Measurements from ENCODE around the gene CELF4. TPM values are rescaled to one million over a fixed set of nuclear protein-coding genes. Genes with fewer than 3 reads are reported as not detected.

CELF4 gene
- total RNA-seq, 8 experiments from 2014 or later = 3.0 to 59.9 (median 38.7) TPM

- no peak overlapping the region for H3K27ac ChIP-seq
- in situ Hi-C loops (cut with MboI; ENCODE audit: low pct_unique_long_range_greater_than_20kb in 2 of 9, low sequenced_read_pairs in 9 of 9, unreplicated experiment in 9 of 9) = no loop called here
- 71 to 100% (median 97%) methylated on average over 1 to 5 of the region's 7 CpGs; no CpG with 5 or more reads in 3 of the 10 experiments for WGBS, 10 experiments
- ATAC-seq (replicated peaks in 6 of 8) = peak in 1 of 8 experiments; percentile 19
- H3K4me1 ChIP-seq (replicated peaks in 1 of 2) = peaks cover 43 to 44% of the 10 kb centered on the region in 2 donors
- H3K4me3 ChIP-seq = no peak overlapping the region
These were observed 146.3 kb downstream of the CELF4 start for GRCh38 chr18:37419315-37419714.

- ATAC-seq (replicated peaks in 6 of 8) = no peak
- H3K4me3 ChIP-seq = no peak overlapping the region
- 89 to 100% methylated on average over 1 of the region's 1 CpG; no CpG with 5 or more reads in 8 of the 10 experiments for WGBS, 10 experiments
- in situ Hi-C loops (cut with MboI; ENCODE audit: low pct_unique_long_range_greater_than_20kb in 2 of 9, low sequenced_read_pairs in 9 of 9, unreplicated experiment in 9 of 9) = no loop called here
- H3K4me1 ChIP-seq (replicated peaks in 1 of 2) = peaks cover 38 to 42% of the 10 kb centered on the region in 2 donors
- H3K27ac ChIP-seq = no peak overlapping the region
These were observed 150.8 kb downstream of the CELF4 start for GRCh38 chr18:37414816-37415215.

- in situ Hi-C loops (cut with MboI; ENCODE audit: low pct_unique_long_range_greater_than_20kb in 2 of 9, low sequenced_read_pairs in 9 of 9, unreplicated experiment in 9 of 9) = no loop called here
- H3K4me1 ChIP-seq (replicated peaks in 1 of 2) = peaks cover 37 to 42% of the 10 kb centered on the region in 2 donors
- 73 to 100% (median 86%) methylated on average over 1 to 5 of the region's 8 CpGs; no CpG with 5 or more reads in 6 of the 10 experiments for WGBS, 10 experiments
- no peak overlapping the region for H3K4me3 ChIP-seq
- ATAC-seq (replicated peaks in 6 of 8) = peak in 6 of 8 experiments; percentile 25 to 85 (median 76)
- peak overlapping the region; percentile 49 to 57 for H3K27ac ChIP-seq
These were observed 152.8 kb downstream of the CELF4 start for GRCh38 chr18:37412829-37413228.

GRCh38 chr18:37412333-37412732, 153.3 kb downstream of the CELF4 start:
- ATAC-seq (replicated peaks in 6 of 8) = no peak
- H3K4me3 ChIP-seq = no peak overlapping the region
- in situ Hi-C loops (cut with MboI; ENCODE audit: low pct_unique_long_range_greater_than_20kb in 2 of 9, low sequenced_read_pairs in 9 of 9, unreplicated experiment in 9 of 9) = no loop called here
- 40 to 100% (median 90%) methylated on average over 1 to 2 of the region's 3 CpGs; no CpG with 5 or more reads in 5 of the 10 experiments for WGBS, 10 experiments
- H3K4me1 ChIP-seq (replicated peaks in 1 of 2) = peaks cover 37 to 42% of the 10 kb centered on the region in 2 donors
- no peak overlapping the region for H3K27ac ChIP-seq

- WGBS, 10 experiments = 17 to 85% (median 20%) methylated on average over 1 to 5 of the region's 8 CpGs; no CpG with 5 or more reads in 7 of the 10 experiments
- ATAC-seq (replicated peaks in 6 of 8) = peak in 7 of 8 experiments; percentile 19 to 91 (median 34)
These were observed 155.7 kb downstream of the CELF4 start for GRCh38 chr18:37409878-37410277.

GRCh38 chr18:37408676-37409265, 156.8 kb downstream of the CELF4 start:
- Histone ChIP-seq H3K4me1 (replicated peaks in 1 of 2) (peaks cover 39 to 56% of the 10 kb centered on the region in 2 donors), H3K27ac (no peak overlapping the region), H3K4me3 (no peak overlapping the region)
- 28 to 100% (median 75%) methylated on average over 1 to 6 of the region's 12 CpGs; no CpG with 5 or more reads in 4 of the 10 experiments for WGBS, 10 experiments
- peak in 2 of 8 experiments; percentile 36 to 38 for ATAC-seq (replicated peaks in 6 of 8)
- in situ Hi-C loops (cut with MboI; ENCODE audit: low pct_unique_long_range_greater_than_20kb in 2 of 9, low sequenced_read_pairs in 9 of 9, unreplicated experiment in 9 of 9) = no loop called here

More at GRCh38 chr18:37409878-37410277, 155.7 kb downstream of the CELF4 start:
- no peak overlapping the region for H3K4me3 ChIP-seq
- H3K27ac ChIP-seq = no peak overlapping the region
- in situ Hi-C loops (cut with MboI; ENCODE audit: low pct_unique_long_range_greater_than_20kb in 2 of 9, low sequenced_read_pairs in 9 of 9, unreplicated experiment in 9 of 9) = no loop called here
- H3K4me1 ChIP-seq (replicated peaks in 1 of 2) = peaks cover 37 to 48% of the 10 kb centered on the region in 2 donors

- Histone ChIP-seq H3K4me1 (replicated peaks in 1 of 2) (peaks cover 39 to 56% of the 10 kb centered on the region in 2 donors), H3K27ac (no peak overlapping the region), H3K4me3 (no peak overlapping the region)
- ATAC-seq (replicated peaks in 6 of 8) = no peak
- 0 to 100% (median 61%) methylated on average over 1 to 4 of the region's 4 CpGs; no CpG with 5 or more reads in 2 of the 10 experiments for WGBS, 10 experiments
- in situ Hi-C loops (cut with MboI; ENCODE audit: low pct_unique_long_range_greater_than_20kb in 2 of 9, low sequenced_read_pairs in 9 of 9, unreplicated experiment in 9 of 9) = no loop called here
These were observed 158.0 kb downstream of the CELF4 start for GRCh38 chr18:37407571-37407970.

GRCh38 chr18:37405772-37406171, 159.8 kb downstream of the CELF4 start:
- Histone ChIP-seq H3K4me1 (replicated peaks in 1 of 2) (peaks cover 50 to 65% of the 10 kb centered on the region in 2 donors), H3K4me3 (no peak overlapping the region), H3K27ac (no peak overlapping the region)
- WGBS, 10 experiments = 61 to 91% (median 81%) methylated on average over 3 to 5 of the region's 6 CpGs; no CpG with 5 or more reads in 3 of the 10 experiments
- no peak for ATAC-seq (replicated peaks in 6 of 8)
- in situ Hi-C loops (cut with MboI; ENCODE audit: low pct_unique_long_range_greater_than_20kb in 2 of 9, low sequenced_read_pairs in 9 of 9, unreplicated experiment in 9 of 9) = no loop called here

GRCh38 chr18:37405229-37405628, 160.4 kb downstream of the CELF4 start:
- 75 to 90% (median 87%) methylated on average over 2 to 3 of the region's 4 CpGs; no CpG with 5 or more reads in 7 of the 10 experiments for WGBS, 10 experiments
- H3K27ac ChIP-seq = no peak overlapping the region
- in situ Hi-C loops (cut with MboI; ENCODE audit: low pct_unique_long_range_greater_than_20kb in 2 of 9, low sequenced_read_pairs in 9 of 9, unreplicated experiment in 9 of 9) = no loop called here
- H3K4me1 ChIP-seq (replicated peaks in 1 of 2) = peaks cover 51 to 68% of the 10 kb centered on the region in 2 donors
- ATAC-seq (replicated peaks in 6 of 8) = no peak
- no peak overlapping the region for H3K4me3 ChIP-seq

- no peak for ATAC-seq (replicated peaks in 6 of 8)
These were observed 161.8 kb downstream of the CELF4 start for GRCh38 chr18:37403788-37404187.

GRCh38 chr18:37403100-37403781, 162.4 kb downstream of the CELF4 start:
- ATAC-seq (replicated peaks in 6 of 8) = peak; percentile 88 to 96 (median 94)

More at GRCh38 chr18:37403788-37404187, 161.8 kb downstream of the CELF4 start:
- H3K27ac ChIP-seq = peak overlapping the region; percentile 50 to 71
- in situ Hi-C loops (cut with MboI; ENCODE audit: low pct_unique_long_range_greater_than_20kb in 2 of 9, low sequenced_read_pairs in 9 of 9, unreplicated experiment in 9 of 9) = no loop called here
- H3K4me1 ChIP-seq (replicated peaks in 1 of 2) = peaks cover 47 to 71% of the 10 kb centered on the region in 2 donors
- 70 to 95% (median 81%) methylated on average over 2 to 3 of the region's 3 CpGs; no CpG with 5 or more reads in 6 of the 10 experiments for WGBS, 10 experiments
- no peak overlapping the region for H3K4me3 ChIP-seq

GRCh38 chr18:37402735-37403099, 162.9 kb downstream of the CELF4 start:
- WGBS, 10 experiments = 0% methylated on average over 1 of the region's 1 CpG; no CpG with 5 or more reads in 9 of the 10 experiments
- Histone ChIP-seq H3K4me3 (no peak overlapping the region), H3K4me1 (replicated peaks in 1 of 2) (peaks cover 47 to 69% of the 10 kb centered on the region in 2 donors), H3K27ac (peak overlapping the region; percentile 70 to 71)
- in situ Hi-C loops (cut with MboI; ENCODE audit: low pct_unique_long_range_greater_than_20kb in 2 of 9, low sequenced_read_pairs in 9 of 9, unreplicated experiment in 9 of 9) = no loop called here
- peak in 2 of 8 experiments; percentile 8 to 17 for ATAC-seq (replicated peaks in 6 of 8)

More at GRCh38 chr18:37403100-37403781, 162.4 kb downstream of the CELF4 start:
- H3K4me3 ChIP-seq = no peak overlapping the region
- 20 to 47% (median 22%) methylated on average over 1 to 8 of the region's 20 CpGs; no CpG with 5 or more reads in 7 of the 10 experiments for WGBS, 10 experiments
- peak overlapping the region; percentile 70 to 71 for H3K27ac ChIP-seq
- H3K4me1 ChIP-seq (replicated peaks in 1 of 2) = peaks cover 44 to 69% of the 10 kb centered on the region in 2 donors
- in situ Hi-C loops (cut with MboI; ENCODE audit: low pct_unique_long_range_greater_than_20kb in 2 of 9, low sequenced_read_pairs in 9 of 9, unreplicated experiment in 9 of 9) = no loop called here

- 45 to 67% (median 55%) methylated on average over 2 to 3 of the region's 4 CpGs; no CpG with 5 or more reads in 4 of the 10 experiments for WGBS, 10 experiments
- in situ Hi-C loops (cut with MboI; ENCODE audit: low pct_unique_long_range_greater_than_20kb in 2 of 9, low sequenced_read_pairs in 9 of 9, unreplicated experiment in 9 of 9) = no loop called here
- no peak for ATAC-seq (replicated peaks in 6 of 8)
- Histone ChIP-seq H3K27ac (peak overlapping the region; percentile 27 to 43), H3K4me1 (replicated peaks in 1 of 2) (peaks cover 57 to 60% of the 10 kb centered on the region in 2 donors), H3K4me3 (no peak overlapping the region)
These were observed 164.8 kb downstream of the CELF4 start for GRCh38 chr18:37400802-37401201.
